HG03060 (cell line): ENCODE measurements around the gene CDK17.
"Not testable (repeated sequence)": the region's sequence is repeated elsewhere in the genome, so short reads cannot be mapped to it uniquely, and the experiment has no call there.

Source experiments
- ATAC-seq: cut with Tn5 transposase; IDR thresholded peaks from one replicate; pipeline ENCODE4 v1.9.1; 2021; ENCODE audit warnings: low read depth, moderate number of reproducible peaks; ENCODE audit not compliant: unreplicated experiment

The CDK17 gene

GRCh38 chr12:96399919-96400630 is at the start of gene CDK17:
CDK17 (minus strand) TSS chr12:96400439; CDS start chr12:96334836, 65,603 bp downstream.
- ATAC-seq: no peak

GRCh38 chr12:96448300-96448699 is 48.1 kb upstream of the CDK17 start:
- no peak for ATAC-seq

GRCh38 chr12:96447256-96447655 is 47.0 kb upstream of the CDK17 start:
- ATAC-seq: no peak

DNA sequence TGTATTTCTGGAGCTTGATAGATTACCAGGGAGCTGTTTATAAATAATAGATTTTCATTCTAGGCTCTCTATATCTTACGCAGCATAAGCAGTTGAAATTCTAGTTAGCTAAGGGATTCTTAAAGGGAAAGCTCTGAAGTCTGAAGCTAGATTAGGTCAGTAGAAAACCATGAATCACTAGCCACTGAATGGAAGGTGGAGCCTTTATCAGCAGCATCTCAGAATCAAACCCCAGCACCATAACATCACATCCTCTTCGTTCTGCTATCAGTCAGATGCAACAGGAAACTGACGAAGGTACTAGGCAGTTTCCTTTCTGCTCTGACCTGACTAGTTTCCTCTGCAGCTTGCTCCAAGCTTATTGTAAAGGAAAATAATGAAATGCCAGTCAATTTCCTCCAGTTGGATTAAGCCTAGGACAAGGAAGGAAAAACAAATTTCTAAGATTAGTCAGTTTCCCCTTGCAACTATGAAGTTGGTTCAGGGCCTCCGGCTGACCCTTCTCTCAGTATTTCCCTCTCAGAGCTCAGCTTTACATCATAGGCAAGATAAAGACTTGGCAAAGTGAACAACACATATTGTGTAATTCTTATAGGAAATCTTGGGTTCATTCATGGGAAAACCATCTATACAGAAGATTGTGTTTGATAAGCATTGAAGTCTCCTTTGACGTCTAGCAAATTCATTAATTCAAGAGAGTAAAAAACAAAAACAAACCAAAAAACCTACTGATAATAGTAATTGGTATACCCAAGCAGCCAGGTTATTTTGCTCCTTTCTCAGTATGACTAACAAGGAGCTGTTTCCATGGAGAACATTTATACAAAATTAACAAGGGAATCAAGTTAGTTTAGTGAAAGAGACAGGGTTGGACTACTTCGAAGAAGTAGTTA is 45.7 kb upstream of the CDK17 start:
- ATAC-seq: peak; percentile 80

DNA sequence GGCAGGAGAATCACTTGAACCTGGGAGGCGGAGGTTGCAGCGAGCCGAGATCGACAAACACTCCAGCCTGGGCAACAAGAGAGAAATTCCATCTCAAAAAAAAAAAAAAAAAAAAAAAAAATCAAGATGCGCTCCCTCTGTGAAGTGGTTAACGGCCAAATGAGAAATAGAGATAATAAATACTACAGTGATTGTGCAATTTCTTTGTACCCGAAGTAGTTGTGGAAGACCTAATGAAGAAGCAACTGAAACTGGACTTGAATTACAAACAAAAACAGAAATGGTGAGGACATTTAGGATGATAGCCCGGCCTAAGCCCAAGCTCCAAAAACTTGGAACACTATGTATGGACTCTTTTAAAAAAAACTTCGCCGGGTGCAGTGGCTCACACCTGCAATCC is 44.2 kb upstream of the CDK17 start:
- ATAC-seq: no peak

- ATAC-seq: no peak
Observed at GRCh38 chr12:96442906-96443305, 42.7 kb upstream of the CDK17 start.

DNA sequence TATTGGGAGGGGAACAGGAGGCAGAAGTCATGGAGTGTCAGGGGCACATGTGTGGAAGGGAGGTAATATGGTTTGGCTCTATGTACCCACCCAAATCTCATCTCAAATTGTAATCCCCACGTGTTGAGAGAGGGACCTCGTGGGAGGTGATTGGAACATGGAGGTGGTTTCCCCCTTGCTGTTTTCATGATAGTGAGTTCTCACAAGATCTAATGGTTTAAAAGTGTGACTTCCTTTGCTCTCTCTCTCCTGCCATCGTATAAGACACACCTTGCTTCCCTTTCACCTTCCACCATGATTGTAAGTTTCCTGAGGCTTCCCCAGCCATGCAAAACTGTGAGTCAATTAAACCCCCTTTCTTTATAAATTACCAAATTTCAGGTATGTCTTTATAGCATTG is 41.6 kb upstream of the CDK17 start:
- no peak for ATAC-seq

- ATAC-seq: no peak
Observed at GRCh38 chr12:96438330-96438729, 38.1 kb upstream of the CDK17 start.

GRCh38 chr12:96437171-96437445 is 36.9 kb upstream of the CDK17 start:
- no peak for ATAC-seq

DNA sequence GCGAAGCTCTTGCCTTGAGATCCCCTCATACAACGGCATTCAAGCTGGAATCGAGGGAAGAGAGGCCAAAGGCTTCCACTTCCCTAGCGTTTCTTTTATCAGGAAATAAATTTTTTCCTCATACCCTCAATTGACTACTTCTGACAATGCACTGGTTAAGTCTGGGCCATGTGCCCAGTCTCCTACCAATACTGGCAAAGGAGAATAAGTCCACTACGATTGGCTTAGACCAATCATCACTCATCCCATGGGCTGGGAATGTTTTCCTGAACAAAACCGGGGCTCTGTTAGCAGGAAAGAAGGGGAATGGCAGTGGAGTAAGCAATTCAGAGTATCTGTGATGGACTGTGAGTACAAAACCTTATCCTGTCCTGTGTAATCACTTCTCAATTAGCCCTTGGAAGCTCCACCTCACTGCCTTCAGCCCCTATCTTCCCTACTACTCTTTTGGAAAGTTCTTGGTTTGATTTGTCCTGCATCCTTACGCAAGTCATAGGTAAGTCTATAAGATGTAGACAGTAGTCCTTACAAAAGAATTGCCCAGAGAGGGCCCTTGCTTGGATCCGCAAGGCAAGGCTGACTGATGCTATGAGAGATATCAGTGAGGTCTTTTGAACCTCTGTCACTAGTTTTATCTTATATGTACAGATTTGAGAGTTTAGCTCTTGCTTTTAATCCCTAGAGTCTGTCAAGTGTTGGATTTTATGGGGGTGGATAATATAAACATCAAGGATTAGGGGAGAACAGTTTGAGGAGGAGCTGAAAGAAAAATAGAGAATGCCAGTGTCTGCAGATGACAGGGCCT is 36.3 kb upstream of the CDK17 start:
- ATAC-seq: no peak

GRCh38 chr12:96434107-96434506 is 33.9 kb upstream of the CDK17 start:
- no peak for ATAC-seq

DNA sequence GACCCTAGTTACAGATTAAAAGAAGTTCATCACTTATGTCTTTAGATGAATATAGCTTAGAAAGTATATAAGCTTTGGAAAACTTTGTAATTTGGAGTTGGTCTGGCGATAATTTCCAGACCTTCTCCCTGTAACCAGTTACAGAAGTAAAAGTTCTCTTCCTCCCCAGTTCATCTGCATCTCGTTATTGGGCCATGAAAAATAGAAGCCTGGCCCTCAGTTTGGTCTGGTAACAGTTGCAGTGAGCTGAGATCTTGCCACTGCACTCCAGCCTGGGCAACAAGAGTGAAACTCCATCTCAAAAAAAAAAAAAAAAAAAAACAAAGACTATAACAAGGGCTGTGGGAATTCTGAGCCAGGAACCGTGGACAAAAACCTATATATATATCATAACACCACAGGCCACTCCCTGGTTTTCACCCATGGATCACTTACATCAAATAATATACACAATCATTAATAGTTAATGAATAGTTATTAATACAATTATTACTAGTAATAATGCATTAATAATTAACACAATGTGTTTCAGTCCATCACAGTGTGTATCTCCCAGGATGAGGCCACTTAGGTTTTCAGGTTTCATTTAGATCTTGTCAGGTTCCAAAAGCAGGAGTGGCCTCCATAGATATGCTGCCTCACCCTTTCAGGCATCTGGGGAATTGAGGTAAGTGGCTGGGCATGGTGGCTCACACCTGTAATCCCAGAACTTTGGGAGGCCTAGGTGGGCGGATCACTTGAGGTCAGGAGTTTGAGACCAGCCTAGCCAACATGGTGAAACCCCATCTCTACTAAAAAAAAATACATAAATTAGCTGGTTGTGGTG is 32.5 kb upstream of the CDK17 start:
- ATAC-seq: not testable (repeated sequence)

DNA sequence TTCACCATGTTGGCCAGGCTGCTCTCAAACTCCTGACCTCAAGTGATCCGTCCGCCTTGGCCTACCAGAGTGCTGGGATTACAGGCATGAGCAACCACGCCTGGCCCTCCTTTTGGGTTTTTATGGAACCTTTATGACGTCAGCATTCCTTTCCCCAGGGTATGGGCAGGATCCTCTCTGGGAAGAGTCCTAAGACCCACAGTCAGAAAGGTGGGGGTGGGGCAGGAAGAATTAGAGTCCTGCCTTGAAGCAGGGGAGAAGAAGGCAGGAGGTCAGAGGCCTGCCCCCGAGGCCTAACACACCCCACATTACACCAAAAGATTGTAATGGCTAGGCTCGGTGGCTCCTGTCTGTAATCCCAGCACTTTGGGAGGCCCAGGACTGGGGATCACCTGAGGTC is 30.8 kb upstream of the CDK17 start:
- no peak for ATAC-seq

- no peak for ATAC-seq
Observed at GRCh38 chr12:96427269-96427729, 27.1 kb upstream of the CDK17 start.

DNA sequence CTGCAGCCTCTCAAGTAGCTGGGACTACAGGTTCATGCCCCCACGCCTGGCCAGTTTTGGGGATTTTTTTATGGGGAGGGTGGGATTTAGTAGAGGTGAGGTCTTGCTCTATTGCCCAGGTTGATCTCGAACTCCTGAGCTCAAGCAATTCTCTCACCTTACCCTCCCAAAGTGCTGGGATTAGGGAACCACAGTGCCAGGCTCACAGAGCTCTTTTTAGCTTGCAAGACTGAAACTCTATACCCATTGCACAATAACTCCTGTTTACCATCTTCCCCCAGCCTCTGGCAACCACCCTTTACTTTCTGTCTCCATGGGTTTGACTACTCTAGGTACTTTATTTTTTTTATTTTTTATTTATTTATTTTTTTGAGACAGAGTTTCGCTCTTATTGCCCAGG is 25.7 kb upstream of the CDK17 start:
- ATAC-seq: no peak

DNA sequence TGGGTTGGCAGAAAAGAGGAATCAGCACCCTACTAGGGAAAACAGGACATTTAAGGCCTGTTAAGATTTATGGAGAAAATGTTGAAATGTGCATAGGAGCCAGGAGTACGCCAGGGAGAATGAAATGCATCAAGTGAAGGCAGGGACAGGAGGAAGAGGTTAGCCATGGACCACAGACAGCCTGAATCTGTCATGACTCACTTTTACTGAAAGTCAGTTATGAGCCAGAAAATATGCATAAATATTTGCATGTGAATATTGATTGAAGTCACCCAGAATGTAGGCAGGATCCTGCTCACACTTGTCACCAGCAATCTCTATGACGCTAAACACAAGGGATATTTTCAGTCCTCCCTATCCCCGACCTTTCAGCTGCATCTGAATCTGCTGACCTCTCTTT is 25.1 kb upstream of the CDK17 start:
- peak; percentile 81 for ATAC-seq

DNA sequence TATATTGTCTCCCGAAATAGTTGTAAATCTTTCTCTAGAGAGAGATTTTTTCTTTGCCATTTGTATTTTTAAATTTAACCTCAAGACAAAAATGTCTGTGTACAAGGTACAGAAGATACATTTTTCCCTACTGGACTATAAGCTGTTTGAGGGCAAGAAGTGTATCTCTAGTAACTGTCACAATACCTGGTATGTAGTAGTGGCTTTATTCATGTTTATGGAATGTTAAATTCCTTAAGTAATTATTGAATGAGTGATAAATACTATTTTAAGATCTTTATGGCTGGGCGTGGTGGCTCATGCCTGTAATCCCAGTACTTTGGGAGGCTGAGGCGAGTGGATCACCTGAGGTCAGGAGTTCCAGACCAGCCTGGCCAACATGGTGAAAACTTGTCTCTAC is 24.4 kb upstream of the CDK17 start:
- ATAC-seq: no peak

GRCh38 chr12:96422192-96422591 is 22.0 kb upstream of the CDK17 start:
- no peak for ATAC-seq

GRCh38 chr12:96421014-96421413 is 20.8 kb upstream of the CDK17 start:
- ATAC-seq: no peak

GRCh38 chr12:96420277-96420835 is 20.1 kb upstream of the CDK17 start:
- ATAC-seq: no peak
